ENCODE measurements around the gene GJA3.

GJA3 gene

DNA sequence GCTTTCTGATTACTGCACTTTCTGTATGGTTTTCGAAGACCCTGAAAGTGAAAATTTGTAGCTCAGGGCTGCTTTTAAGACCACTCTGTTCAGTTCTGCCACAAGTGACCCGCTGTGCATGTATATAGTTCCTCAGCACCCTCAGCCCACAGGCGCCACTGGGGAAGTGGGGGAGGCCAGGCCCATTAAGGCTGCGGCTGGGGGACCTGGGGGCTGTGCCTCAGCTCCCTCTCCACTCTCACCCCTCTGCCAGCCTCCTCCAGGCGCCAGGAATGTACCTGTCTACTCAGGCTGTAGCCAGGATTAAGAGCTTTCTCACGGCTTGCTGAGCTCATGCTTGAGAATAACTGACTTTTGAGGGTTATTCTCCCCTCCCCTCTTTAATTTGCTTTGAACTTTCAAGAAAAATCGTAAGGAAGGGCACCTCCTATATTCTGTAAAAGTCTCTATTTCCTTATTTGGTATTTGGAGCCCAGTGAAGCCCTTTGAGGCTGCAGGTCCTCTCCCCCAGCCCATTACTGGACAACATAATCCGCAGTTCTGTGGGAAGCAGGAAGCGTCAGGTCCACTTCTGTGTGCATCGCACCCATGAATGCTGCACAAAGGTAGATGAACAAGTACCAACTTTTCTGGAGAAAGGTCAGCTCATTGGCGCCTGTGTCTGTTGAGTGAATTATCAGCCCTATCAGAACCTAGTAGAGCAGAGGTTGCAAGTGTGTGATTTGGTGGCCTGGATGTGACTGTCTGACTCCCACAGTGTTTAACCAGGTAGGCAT lies 29.6 kb downstream of the GJA3 start:
- in situ Hi-C loops (cut with HindIII; ENCODE audit: low sequenced_read_pairs) = no loop called here

DNA sequence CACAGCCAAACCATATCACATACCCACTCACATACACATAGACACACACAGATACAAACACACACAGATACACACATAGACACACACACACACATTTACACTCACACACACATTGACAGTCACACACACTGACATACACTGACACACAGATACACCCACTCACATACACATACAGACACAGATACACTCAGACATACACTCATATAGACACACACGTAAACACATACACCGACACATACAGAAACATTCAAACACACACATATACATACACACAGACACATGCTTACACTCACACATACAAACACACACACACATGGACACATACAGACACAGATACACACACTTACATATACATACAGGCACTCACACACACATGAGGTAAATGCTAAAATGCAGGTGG lies 30.2 kb downstream of the GJA3 start:
- in situ Hi-C loops (cut with HindIII; ENCODE audit: low sequenced_read_pairs) = no loop called here

DNA sequence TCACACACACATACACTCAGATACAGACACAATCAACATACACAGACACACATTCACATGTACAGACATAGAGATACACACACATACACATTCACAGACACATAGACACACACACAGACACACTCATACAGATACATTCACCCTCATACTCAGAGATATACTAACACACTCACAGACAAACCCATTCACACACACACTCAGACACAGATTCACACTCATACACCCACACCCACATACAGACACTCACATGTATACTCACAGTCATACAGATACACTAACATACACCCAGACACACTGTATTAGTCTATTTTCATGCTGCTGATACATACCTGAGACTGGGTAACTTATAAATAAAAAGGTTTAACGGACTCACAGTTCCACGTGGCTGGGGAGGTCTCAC lies 30.8 kb downstream of the GJA3 start:
- in situ Hi-C loops (cut with HindIII; ENCODE audit: low sequenced_read_pairs) = no loop called here

DNA sequence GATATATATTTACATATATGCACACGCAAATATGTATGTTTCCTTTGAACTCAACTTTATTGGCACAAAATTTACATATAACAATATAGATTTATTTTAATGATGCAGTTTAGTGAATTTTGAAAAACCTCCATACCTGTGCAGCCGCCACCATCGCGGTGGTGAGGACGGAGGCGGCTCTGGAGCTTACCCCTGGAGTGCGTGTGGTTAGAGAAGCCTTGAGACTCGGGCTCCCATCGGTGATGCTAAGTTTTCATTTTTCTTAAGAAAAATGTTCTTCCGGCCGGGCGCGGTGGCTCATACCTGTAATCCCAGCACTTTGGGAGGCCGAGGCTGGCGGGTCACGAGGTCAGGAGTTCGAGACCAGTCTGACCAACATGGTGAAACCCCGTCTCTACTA lies 31.8 kb downstream of the GJA3 start:
- in situ Hi-C loops (cut with HindIII; ENCODE audit: low sequenced_read_pairs) = no loop called here

DNA sequence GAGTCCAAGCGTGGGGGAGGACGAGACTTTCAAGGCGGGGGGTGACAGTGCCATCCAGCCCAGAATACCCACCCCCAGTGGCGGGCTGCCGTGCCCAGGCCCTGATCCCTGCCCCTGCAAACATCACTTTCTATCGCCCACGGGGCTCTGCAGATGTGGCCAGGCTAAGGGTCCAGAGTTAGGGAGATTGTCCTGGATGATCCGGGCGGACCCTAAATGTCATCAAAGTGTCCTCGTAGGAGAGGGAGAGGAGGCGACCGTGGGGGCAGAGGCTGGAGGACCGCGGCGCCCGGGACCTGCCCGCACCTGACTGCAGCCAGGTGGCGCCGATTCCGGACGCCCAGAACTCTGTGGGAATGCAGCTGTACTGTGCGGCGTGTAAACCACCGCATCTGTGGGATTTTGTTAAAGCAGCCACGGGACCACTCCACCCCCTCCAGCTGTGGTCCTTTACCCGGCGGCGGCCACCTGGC lies 32.4 kb downstream of the GJA3 start:
- in situ Hi-C loops (cut with HindIII; ENCODE audit: low sequenced_read_pairs) = no loop called here

DNA sequence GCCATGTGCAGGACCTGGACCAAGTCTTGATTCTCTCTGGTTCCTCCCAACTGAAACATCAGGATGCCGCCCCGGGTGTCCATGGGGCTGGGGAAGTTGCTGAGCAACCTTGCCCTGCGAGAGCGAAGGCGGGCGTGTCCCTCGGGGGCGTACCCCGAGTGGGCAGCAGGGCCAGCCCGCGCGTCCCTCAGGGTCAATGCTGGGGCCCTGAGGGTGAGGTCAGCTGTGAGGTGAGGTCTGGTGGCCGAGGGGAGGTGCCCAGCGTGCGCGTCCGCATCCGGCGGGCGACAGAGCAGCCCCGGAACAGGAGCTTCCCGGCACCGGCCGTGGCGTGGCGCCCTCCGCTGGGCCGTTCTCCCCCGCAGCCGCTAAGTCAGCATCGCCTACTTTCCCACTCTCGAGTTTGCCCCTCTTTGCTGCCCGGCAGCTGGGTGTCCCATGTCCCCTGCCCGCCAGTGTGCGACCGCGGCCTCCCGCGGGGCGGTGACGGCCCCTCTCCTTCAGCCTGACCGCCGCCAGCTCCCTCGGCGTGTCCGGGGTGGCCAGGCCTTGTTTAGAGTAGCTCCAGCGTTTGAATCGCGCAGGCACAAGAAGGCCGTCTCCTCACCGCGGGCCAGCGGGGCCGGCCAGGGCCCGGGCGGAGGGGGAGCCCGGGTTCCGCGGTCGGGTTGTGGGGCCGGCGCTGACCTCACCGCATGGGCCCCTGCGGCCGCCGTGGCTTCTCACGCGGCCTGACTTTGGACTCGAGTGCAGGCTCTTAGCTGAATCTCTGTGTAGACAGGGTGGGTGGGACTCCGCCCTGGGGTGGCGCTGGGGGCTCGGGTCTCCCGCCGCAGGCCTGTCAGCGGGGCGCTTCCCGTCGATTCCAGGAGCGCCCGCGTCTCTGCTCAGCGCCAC lies 33.0 kb downstream of the GJA3 start:
- in situ Hi-C loops (cut with HindIII; ENCODE audit: low sequenced_read_pairs) = no loop called here

DNA sequence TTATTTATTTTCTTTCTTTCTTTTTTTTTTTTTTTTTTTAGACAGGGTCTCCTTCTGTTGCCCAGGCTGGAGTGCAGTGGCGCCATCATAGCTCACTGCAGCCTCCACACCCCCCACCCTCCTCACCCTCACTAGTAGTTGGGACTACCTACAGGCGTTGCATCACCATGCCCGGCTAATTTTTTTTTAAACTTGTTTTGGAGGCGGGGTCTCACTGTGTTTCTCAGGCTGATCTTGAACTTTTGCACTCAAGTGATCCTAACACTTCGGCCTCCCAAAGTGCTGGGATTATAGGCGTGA lies 33.6 kb downstream of the GJA3 start:
- in situ Hi-C loops (cut with HindIII; ENCODE audit: low sequenced_read_pairs) = no loop called here

DNA sequence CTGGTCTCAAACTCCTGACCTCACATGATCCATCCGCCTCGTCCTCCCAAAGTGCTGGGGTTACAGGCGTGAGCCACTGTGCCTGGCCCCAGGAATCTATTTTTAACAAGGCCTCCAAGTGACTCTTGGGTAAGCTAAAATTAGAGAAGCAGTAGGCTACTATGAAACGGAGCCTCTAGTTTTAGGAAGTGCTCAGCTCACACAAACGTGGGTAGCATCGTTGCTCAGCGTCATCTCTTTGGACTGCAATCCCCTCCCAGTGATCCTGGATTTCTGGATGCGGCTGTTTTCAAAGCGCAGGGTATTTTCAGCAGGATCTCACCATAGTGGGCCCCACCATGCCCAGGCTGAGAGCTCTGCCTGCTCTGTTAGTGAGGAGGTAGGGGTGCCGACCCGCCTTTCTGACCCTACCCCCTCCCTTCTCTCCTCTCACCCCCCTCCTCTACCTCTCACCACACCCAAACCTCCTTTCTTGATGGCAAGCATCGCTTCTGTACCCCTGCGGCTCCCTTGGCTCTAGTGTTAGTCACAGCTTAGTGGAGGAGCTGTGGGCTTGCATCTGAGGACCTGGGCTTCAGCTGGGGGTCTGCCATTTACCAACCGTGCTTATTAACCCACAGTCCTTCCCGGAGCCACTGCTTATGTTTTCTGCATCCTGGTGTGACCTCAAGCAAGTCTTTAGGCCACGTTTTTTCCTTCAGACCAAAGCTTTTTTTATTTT lies 34.2 kb downstream of the GJA3 start:
- in situ Hi-C loops (cut with HindIII; ENCODE audit: low sequenced_read_pairs) = no loop called here

DNA sequence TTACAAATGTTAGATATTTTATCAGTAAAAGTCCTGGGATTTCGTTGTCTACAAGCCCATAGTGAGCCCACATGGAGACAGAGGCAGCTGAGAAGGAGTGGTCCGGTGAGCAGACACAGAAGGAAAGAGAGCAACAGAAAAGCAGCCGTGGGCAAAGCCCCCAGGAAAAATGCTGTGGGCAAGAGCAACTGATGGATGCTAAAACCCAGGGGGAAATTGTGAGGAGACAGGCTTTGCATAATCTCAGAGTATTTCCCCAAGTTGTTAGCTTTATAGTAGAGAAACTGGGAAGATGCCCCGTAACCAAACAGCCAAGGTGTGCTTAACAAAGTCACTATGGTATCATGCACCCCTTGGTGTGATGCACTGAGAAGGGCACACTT lies 35.1 kb downstream of the GJA3 start:
- in situ Hi-C loops (cut with HindIII; ENCODE audit: low sequenced_read_pairs) = no loop called here

DNA sequence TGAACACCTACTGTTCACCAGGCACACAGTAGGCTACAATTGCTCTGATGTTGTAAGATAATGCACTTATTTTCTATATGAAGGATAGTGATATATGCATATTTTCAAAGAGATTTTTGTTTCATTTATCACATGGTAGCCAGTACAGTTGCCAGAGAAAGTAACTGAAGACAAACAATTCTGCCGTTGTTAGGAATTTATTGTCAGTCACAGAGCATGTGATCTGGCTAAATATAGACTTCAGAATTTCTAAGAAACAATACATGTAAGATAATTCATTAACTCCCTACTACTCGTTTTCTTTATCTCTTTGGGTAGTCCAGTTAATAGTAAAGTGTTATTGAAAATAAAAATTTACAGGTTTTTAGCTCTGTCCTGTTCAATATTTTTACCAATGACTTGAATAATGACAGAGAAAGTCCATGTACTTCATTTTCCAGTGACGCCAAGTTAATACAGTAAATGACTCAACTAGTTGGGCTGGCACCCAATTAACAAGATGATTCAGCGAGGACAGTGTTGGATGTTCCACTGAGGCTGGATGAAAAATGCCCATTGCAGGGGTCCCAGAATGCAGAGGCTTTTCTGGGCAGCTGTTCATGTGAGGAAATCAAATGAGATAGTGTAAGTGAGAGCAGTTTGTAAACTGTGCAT lies 35.6 kb downstream of the GJA3 start:
- in situ Hi-C loops (cut with HindIII; ENCODE audit: low sequenced_read_pairs) = no loop called here

DNA sequence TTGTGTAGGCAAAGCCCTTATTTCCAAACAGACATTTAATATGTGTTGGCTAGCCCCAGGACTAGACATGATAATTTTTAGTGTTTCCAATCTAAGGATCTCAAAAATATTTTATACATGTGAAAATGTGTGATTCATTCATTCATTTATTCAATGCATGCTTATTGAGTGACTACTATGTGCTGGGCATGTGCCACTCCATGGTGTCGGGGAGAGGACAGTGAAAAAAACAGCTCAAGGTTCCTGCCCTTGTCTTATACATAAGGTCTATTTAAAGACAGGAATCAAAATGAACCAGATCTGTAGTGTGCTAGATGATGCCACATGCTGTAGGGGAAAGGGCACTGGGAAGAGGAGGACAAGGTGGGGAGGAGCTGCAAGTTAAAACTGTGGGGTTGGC lies 36.5 kb downstream of the GJA3 start:
- in situ Hi-C loops (cut with HindIII; ENCODE audit: low sequenced_read_pairs) = no loop called here

DNA sequence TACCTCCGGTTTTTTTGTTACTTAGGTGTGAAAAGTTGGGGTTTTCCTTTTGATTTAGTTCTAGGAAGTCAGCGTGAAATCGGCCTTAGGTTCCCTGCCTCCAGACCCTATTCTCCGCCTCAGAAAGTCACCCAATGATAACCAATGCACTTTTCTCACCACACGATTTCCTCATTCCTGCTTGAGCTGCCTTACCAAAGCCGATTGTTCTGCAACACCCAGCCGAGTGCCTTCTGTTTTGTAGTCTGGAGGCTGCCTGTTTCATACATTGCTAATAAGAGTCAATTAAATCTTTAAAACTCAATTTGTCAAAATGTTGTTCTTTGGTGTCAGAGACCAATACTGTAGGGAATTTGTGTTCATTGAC lies 39.7 kb downstream of the GJA3 start:
- in situ Hi-C loops (cut with HindIII; ENCODE audit: low sequenced_read_pairs) = no loop called here

DNA sequence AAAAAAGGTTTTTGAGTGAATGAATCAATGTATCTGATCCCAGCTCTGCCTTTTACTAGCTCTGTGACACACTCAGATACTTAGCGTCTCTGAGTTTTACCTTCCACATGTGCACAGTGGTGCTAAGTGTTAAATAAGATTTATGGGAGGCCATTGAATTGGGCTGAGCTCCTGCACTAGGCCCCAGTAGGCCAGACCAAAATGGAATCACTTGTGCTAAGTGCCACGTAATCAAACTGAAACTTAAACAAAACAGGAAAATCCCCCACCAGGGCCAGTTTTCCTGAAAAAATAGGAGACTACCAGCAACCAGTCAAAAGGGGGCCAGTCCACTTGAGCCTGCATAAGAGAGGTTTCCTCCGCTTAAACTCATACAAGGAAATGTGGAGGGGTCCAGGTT lies 40.9 kb downstream of the GJA3 start:
- in situ Hi-C loops (cut with HindIII; ENCODE audit: low sequenced_read_pairs) = no loop called here

DNA sequence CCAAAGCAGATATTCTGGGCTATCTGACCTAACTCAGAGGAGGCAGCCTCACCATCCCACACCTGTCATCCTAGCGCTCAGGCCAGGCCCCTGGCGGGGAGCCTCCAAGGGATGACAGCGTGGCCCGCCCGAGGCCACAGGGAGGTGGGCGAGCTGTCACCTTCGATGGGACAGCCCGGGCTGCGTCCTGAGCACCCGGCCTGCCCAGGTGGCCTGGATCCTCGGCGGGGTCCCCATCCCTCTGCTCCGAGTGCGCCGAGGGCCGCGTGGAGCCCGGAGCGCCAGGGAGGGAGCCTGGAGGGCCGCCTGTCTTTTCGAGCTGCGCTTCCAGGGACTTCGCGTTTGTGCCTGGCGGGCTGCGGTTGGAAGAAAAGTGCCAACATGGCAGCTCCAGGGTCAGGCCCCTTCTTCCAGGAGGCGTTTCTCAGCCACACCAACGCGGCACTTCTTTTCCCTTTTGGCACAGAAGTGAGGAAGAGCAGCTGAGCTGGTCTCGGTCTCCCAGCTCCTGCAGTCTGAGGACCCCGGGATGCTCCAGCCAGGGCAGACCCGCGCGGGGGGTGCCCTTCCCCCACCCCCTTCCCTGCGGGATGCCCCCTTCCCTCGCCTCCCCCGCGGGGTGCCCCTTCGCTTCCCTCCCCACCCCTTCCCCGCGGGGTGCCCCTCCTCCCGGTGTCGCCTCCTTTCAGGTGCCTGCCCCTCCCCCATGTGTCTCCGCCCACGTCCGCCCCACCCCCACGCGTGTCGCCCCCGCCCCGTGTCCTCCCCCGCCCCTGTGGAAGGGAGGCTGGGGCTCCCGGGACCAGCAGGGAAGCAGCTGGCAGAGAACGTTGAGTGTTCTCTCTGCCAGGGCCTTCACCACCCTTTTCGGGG lies 42.3 kb downstream of the GJA3 start:
- in situ Hi-C loops (cut with HindIII; ENCODE audit: low sequenced_read_pairs) = no loop called here

DNA sequence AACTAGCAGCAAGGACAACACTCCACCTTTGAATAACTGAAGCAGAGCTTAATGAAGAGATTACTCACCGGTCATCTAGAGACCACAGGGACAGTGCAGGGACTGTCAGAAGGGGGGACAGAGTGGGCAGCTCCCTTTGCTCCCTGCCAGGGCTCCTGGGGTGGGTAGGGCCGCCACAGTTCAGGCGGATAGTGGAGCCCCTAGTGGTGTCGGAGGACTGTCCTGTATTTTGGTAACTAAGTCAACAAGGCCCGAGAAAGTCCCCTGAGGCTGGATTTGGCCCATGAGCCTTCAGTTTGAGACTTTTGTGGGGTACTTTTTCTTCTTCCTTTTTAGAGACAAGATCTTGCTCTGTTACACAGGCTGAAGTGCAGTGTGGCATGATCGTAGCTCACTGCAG lies 44.6 kb downstream of the GJA3 start:
- in situ Hi-C loops (cut with HindIII; ENCODE audit: low sequenced_read_pairs) = no loop called here

DNA sequence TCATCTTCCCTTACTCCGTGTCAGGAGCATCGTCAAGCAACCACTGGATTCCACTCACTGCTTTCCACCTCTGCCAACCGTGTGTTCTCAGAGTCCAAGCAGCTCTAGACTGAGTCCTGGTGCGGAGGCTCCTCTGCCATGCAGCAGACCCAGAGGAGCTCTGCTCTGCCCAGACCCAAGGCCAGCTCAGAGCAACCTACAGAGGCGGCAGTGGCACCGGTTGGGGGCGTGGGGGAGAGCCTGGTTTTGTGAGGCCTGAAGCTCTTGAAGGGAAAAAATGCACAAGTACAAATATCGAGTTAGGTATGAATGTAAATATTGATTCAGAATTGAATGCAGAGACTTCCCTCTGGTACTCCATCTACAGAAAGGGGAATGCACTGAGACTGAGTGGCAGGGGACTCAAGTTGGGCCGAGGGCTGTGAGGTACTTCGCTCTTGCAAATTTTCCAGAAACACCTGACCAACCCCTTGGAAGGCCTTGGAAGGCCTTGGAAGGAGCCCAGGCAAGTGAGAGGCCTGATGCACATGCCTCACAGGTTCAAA lies 46.7 kb downstream of the GJA3 start:
- in situ Hi-C loops (cut with HindIII; ENCODE audit: low sequenced_read_pairs) = no loop called here

DNA sequence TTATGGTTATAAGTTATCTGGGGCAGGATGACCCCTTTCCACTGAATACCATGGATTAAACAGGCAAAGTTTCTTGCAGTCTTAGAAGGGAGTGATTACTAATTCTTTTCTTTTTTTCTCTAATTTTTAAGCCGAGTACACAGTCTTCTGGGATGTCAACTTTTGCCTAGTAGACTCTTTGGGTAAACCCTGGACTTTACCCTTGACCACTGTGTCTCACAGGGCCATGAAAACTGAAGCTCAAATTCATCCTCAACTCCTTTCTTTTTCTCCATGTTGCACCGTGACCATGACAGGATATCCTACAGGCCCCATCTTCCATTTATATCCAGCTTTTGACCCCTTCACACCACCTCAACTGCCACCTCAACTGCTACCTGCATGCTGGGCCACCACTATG lies 51.8 kb downstream of the GJA3 start:
- in situ Hi-C loops (cut with HindIII; ENCODE audit: low sequenced_read_pairs) = no loop called here

DNA sequence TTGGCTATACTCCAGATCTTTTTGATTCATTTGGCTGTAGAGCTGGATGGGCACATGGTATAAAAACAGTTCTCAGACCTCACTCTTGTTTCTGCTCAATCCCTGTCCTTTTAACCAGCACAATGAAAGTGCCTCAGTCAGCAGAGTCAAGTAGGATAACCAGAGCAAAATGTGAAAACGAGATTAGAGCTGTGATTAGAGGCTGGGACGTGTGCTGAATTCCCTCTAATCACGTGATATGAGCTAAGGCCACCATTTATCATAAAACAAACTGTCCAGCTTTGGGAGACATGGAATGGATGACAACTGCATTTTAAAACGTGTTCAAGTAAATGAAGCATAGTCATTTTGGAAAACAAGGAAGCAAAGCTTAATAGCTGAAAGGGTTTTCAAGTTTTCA lies 54.1 kb downstream of the GJA3 start:
- in situ Hi-C loops (cut with HindIII; ENCODE audit: low sequenced_read_pairs) = no loop called here

DNA sequence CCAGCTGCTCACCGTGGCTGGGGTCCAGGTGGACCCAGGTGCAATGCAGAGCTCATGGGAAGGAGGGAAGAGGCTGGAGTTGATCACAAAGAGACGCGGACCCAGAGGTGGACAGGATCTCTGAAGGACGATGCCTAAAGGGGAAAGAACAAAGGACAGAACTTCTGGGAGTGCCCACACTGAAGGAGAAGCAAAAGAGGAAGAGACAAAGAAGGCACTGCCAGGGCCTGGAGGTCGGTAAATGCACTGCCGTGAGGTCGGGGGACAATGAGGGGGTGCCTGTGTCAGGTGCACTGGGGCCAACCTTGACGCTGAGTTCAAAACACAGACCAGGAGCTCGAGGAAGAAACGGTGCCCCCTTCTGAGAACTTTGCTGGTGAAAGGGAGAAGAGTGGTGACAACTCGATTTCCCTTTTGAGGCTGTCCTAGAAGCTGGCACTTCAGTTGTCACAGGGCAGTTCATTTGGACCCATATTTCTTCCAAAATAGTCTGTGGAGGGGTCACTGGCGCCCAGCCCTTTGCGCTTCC lies 55.6 kb downstream of the GJA3 start:
- in situ Hi-C loops (cut with HindIII; ENCODE audit: low sequenced_read_pairs) = no loop called here

Data from endothelial cell of hepatic sinusoid (primary cell).